Measurements from ENCODE around the gene DR1.

GRCh38 chr1:93365813-93366212, 20.1 kb downstream of the DR1 start:
- TF ChIP-seq CTCF (IDR thresholded peaks at IDR 0.05) = no peak
- TF ChIP-seq POLR2A (IDR thresholded peaks at IDR 0.05) = no peak

All from right lobe of liver (tissue), 4 donors.